Colonic mucosa (tissue), 4 donors: ENCODE data around the gene PTPRM. TPM values are rescaled to one million over a fixed set of nuclear protein-coding genes. Genes with fewer than 3 reads are reported as not detected.

Source experiments
- DNase-seq: peaks from one replicate; pipeline ENCODE4 v3.0.0-alpha.2; 2020
- H3K27ac ChIP-seq: fragments of 200-600 bp; one replicate; pipeline ENCODE4 v1.8.0; 2021
- H3K27me3 ChIP-seq: fragments of 200-600 bp; one replicate; pipeline ENCODE4 v1.8.0; 2021
- H3K36me3 ChIP-seq: fragments of 200-600 bp; one replicate; pipeline ENCODE4 v1.8.0; 2021
- H3K4me1 ChIP-seq: fragments of 200-600 bp; one replicate; pipeline ENCODE4 v1.8.0; 2021; ENCODE audit warnings: mild to moderate bottlenecking
- H3K4me3 ChIP-seq: fragments of 200-600 bp; one replicate; pipeline ENCODE4 v1.8.0; 2021
- H3K9ac ChIP-seq, 2 donors: one replicate each; pipeline ENCODE4 v1.7.0; 2013; ENCODE audit warnings: control low read depth in 2 of 2, low read depth in 2 of 2, low read length in 2 of 2
- H3K9me3 ChIP-seq: fragments of 200-600 bp; one replicate; pipeline ENCODE4 v1.8.0; 2021
- CTCF ChIP-seq: fragments of 200-600 bp; IDR thresholded peaks from one replicate; pipeline ENCODE4 v1.8.0; 2022; ENCODE audit warnings: antibody characterized with exemption, mild to moderate bottlenecking
- intact Hi-C: fragments of 100-400 bp; cut with DNase I; formaldehyde crosslinking; loops from one replicate; pipeline ENCODE4 v1.14.1; 2022
- total RNA-seq, 2 donors: library from RNA; stranded (reverse); fragmentation: NEBNext Ultra II Directional in 1 of 2; extraction: Animal tissue kit (Norgen Biotek cat#: 25700) in 1 of 2; gene quantifications; one replicate each; pipeline ENCODE4 v1.2.1, GENCODE V29; 2021
- donor health status: healthy.
- donor health status: DM: no; HTN: no; CAD: no.
- donor health status: DM: no; HTN: no; CAD: no.

Gene PTPRM
- total RNA-seq, 2 donors from 2014 or later, result 8.1 to 13.9 TPM

- H3K27me3 ChIP-seq, result no peaks in the 10 kb centered on the region
- intact Hi-C loops, result no loop called here
- H3K36me3 ChIP-seq, result no peaks in the 10 kb centered on the region
- no peak overlapping the region for H3K9ac ChIP-seq
- no peak overlapping the region for H3K4me3 ChIP-seq
- no peak for DNase-seq
- TF ChIP-seq CTCF, result no peak
- H3K9me3 ChIP-seq, result no peaks in the 10 kb centered on the region
- H3K4me1 ChIP-seq, result no peaks in the 10 kb centered on the region
- no peak overlapping the region for H3K27ac ChIP-seq
Observed at GRCh38 chr18:8065284-8065683, 498.2 kb downstream of the PTPRM start.

- intact Hi-C loops, result no loop called here
- no peak for TF ChIP-seq CTCF
- no peaks in the 10 kb centered on the region for H3K27me3 ChIP-seq
- no peaks in the 10 kb centered on the region for H3K9me3 ChIP-seq
- no peaks in the 10 kb centered on the region for H3K36me3 ChIP-seq
- H3K4me3 ChIP-seq, result no peak overlapping the region
- no peaks in the 10 kb centered on the region for H3K4me1 ChIP-seq
- H3K9ac ChIP-seq, result no peak overlapping the region
- DNase-seq, result no peak
- no peak overlapping the region for H3K27ac ChIP-seq
Observed at GRCh38 chr18:8065773-8066172, 498.7 kb downstream of the PTPRM start.

GRCh38 chr18:8069708-8070107 is 502.6 kb downstream of the PTPRM start:
- Histone ChIP-seq H3K9me3 (no peaks in the 10 kb centered on the region), H3K4me3 (no peak overlapping the region), H3K27me3 (no peaks in the 10 kb centered on the region), H3K4me1 (no peaks in the 10 kb centered on the region), H3K27ac (no peak overlapping the region), H3K9ac (no peak overlapping the region), H3K36me3 (no peaks in the 10 kb centered on the region)
- intact Hi-C loops, result no loop called here
- no peak for TF ChIP-seq CTCF
- DNase-seq, result no peak

- no peak for DNase-seq
- no peak overlapping the region for H3K9ac ChIP-seq
- H3K27me3 ChIP-seq, result no peaks in the 10 kb centered on the region
- no peaks in the 10 kb centered on the region for H3K4me1 ChIP-seq
- TF ChIP-seq CTCF, result no peak
- intact Hi-C loops, result no loop called here
- H3K36me3 ChIP-seq, result no peaks in the 10 kb centered on the region
- no peaks in the 10 kb centered on the region for H3K9me3 ChIP-seq
- no peak overlapping the region for H3K4me3 ChIP-seq
- no peak overlapping the region for H3K27ac ChIP-seq
Observed at GRCh38 chr18:8073167-8073566, 506.1 kb downstream of the PTPRM start.

- TF ChIP-seq CTCF, result no peak
- intact Hi-C loops, result no loop called here
- Histone ChIP-seq H3K36me3 (no peaks in the 10 kb centered on the region), H3K27ac (no peak overlapping the region), H3K4me1 (no peaks in the 10 kb centered on the region), H3K9ac (no peak overlapping the region), H3K9me3 (no peaks in the 10 kb centered on the region), H3K4me3 (no peak overlapping the region), H3K27me3 (no peaks in the 10 kb centered on the region)
- no peak for DNase-seq
Observed at GRCh38 chr18:8080092-8080491, 513.0 kb downstream of the PTPRM start.

- H3K27me3 ChIP-seq, result no peaks in the 10 kb centered on the region
- H3K27ac ChIP-seq, result no peak overlapping the region
- TF ChIP-seq CTCF, result no peak
- no peak overlapping the region for H3K9ac ChIP-seq
- H3K4me3 ChIP-seq, result no peak overlapping the region
- intact Hi-C loops, result no loop called here
- H3K9me3 ChIP-seq, result no peaks in the 10 kb centered on the region
- DNase-seq, result no peak
- no peaks in the 10 kb centered on the region for H3K4me1 ChIP-seq
- no peaks in the 10 kb centered on the region for H3K36me3 ChIP-seq
Observed at GRCh38 chr18:8081267-8081666, 514.2 kb downstream of the PTPRM start.
